ENCODE measurements around the gene GTF2A1.

DNA sequence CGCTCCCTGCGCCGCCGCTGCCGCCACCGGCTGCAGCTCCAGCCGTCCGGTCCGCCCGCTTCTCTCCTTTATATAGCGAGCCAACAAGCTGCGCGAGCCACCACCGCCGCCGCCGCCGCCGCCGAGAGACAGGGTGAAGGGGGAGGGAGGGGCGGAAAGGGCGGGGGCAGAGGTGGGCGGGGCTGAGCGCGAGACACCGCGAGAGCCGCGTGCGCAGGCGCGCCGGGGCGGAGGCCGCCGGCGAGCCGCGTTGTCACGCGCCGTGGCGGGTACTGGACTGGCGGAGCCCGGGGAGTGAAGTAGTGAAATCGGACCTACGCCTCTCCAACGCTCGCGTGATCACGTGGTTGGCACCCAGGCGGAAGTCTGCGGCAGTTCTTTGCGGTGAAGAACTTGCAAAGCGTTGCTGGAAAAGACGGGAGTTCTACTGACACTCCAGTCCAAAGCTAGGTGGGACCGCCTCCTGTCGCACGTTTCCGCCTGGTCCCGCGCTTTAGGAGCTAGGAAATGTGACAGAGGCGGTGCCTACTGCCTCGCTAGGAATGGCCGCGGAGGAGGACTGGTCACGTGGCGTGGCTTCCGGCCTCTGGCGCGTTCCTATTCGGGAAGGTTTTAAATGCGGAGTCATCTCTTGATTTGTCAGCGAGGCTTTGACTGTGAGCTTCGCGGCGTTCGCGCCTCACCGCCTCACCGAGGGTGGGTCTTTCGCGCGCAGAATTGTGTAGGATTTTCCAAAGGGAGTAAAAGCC lies at the start of gene GTF2A1:
- TF ChIP-seq, protein P1, sequence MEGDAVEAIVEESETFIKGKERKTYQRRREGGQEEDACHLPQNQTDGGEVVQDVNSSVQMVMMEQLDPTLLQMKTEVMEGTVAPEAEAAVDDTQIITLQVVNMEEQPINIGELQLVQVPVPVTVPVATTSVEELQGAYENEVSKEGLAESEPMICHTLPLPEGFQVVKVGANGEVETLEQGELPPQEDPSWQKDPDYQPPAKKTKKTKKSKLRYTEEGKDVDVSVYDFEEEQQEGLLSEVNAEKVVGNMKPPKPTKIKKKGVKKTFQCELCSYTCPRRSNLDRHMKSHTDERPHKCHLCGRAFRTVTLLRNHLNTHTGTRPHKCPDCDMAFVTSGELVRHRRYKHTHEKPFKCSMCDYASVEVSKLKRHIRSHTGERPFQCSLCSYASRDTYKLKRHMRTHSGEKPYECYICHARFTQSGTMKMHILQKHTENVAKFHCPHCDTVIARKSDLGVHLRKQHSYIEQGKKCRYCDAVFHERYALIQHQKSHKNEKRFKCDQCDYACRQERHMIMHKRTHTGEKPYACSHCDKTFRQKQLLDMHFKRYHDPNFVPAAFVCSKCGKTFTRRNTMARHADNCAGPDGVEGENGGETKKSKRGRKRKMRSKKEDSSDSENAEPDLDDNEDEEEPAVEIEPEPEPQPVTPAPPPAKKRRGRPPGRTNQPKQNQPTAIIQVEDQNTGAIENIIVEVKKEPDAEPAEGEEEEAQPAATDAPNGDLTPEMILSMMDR (conservative IDR thresholded peaks at IDR 0.05; ENCODE audit: low read length) = no peak
- no peak for TF ChIP-seq EZH2phosphoT487 (IDR thresholded peaks at IDR 0.05; ENCODE audit: borderline replicate concordance, low read depth, low read length)
